ENCODE results near the gene TRIM2.

- TF ChIP-seq CTCF (IDR thresholded peaks at IDR 0.05) (no peak), POLR2A (IDR thresholded peaks at IDR 0.05) (no peak)
These were observed 21.1 kb upstream of the TRIM2 start for GRCh38 chr4:153183146-153183545.

Measured in heart left ventricle (tissue), 13 donors.